Measurements from ENCODE around the gene RNF217.

The RNF217 gene

GRCh38 chr6:124999105-124999764 lies 37.0 kb downstream of the RNF217 start:
- Mint-ChIP-seq H3K9me3 (no peaks in the 10 kb centered on the region), H3K27ac (peak overlapping the region in 2 of 3 experiments; percentile 6 to 30), H3K4me1 (peaks cover 45% of the 10 kb centered on the region), H3K27me3 (ENCODE audit: low read depth) (no peaks in the 10 kb centered on the region), H3K4me3 (peak overlapping the region in 1 of 3 experiments; percentile 3), H3K36me3 (ENCODE audit: low read depth) (peaks cover 15% of the 10 kb centered on the region)
- TF ChIP-seq CTCF (IDR thresholded peaks at IDR 0.05; ENCODE audit: unreplicated experiment in 3 of 3), result no peak

DNA sequence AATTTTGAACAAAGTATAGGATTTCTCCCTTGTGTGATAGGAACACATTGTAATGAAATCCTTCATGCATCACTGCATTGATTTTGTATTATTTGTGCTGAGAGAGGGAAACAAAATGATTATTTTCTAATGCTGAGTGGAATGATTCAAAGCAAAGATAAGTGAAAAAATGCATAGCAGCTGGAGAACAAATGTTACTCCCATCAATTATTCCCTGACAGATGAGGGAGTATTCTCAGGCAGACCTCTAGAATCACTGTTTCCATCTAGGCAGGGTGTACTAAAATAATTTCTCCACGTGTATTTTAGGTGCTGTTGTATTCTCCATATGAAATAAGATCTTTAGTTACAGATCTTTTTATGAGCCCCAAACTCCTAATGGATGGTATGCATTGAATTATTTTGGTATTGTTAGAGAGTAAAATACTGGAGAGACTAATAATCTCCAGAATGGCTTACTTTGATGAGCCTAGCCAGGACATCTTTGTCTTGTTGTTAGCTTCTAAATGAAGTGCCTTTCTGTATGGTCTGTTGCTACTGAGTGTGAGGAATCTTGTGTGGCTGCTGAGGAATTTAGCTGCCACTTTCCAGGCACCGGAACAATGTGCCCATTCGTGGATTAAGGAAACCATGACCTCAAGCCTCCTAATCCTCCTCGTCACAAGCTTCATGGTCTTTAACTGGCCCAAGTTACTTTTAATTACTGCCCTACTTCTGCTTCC lies 39.6 kb downstream of the RNF217 start:
- Mint-ChIP-seq H3K4me1 (peaks cover 45% of the 10 kb centered on the region), H3K9me3 (no peaks in the 10 kb centered on the region), H3K4me3 (peak overlapping the region; percentile 41 to 74 (median 66)), H3K27ac (peak overlapping the region; percentile 70 to 85 (median 75)), H3K36me3 (ENCODE audit: low read depth) (peaks cover 29% of the 10 kb centered on the region), H3K27me3 (ENCODE audit: low read depth) (no peaks in the 10 kb centered on the region)
- no peak for TF ChIP-seq CTCF (IDR thresholded peaks at IDR 0.05; ENCODE audit: unreplicated experiment in 3 of 3)

- H3K27me3 Mint-ChIP-seq (ENCODE audit: low read depth), result no peaks in the 10 kb centered on the region
- H3K36me3 Mint-ChIP-seq (ENCODE audit: low read depth), result peaks cover 30% of the 10 kb centered on the region
- no peak for TF ChIP-seq CTCF (IDR thresholded peaks at IDR 0.05; ENCODE audit: unreplicated experiment in 3 of 3)
- H3K9me3 Mint-ChIP-seq, result no peaks in the 10 kb centered on the region
- H3K27ac Mint-ChIP-seq, result peak overlapping the region; percentile 70 to 85 (median 75)
- peaks cover 40% of the 10 kb centered on the region for H3K4me1 Mint-ChIP-seq
- peak overlapping the region; percentile 41 to 74 (median 66) for H3K4me3 Mint-ChIP-seq
These were observed 40.1 kb downstream of the RNF217 start for GRCh38 chr6:125002406-125002741.

GRCh38 chr6:125003070-125003469 lies 40.8 kb downstream of the RNF217 start:
- Mint-ChIP-seq H3K36me3 (ENCODE audit: low read depth) (peaks cover 26% of the 10 kb centered on the region), H3K4me1 (peaks cover 33% of the 10 kb centered on the region), H3K4me3 (peak overlapping the region in 1 of 3 experiments; percentile 5), H3K9me3 (peaks cover 3% of the 10 kb centered on the region), H3K27ac (peak overlapping the region; percentile 70 to 85 (median 75)), H3K27me3 (ENCODE audit: low read depth) (no peaks in the 10 kb centered on the region)
- TF ChIP-seq CTCF (IDR thresholded peaks at IDR 0.05; ENCODE audit: unreplicated experiment in 3 of 3), result no peak

GRCh38 chr6:125004198-125004597 lies 42.0 kb downstream of the RNF217 start:
- TF ChIP-seq CTCF (IDR thresholded peaks at IDR 0.05; ENCODE audit: unreplicated experiment in 3 of 3), result no peak
- no peak overlapping the region for H3K4me3 Mint-ChIP-seq

More at GRCh38 chr6:125004198-125004597, 42.0 kb downstream of the RNF217 start:
- Mint-ChIP-seq H3K36me3 (ENCODE audit: low read depth) (peaks cover 24% of the 10 kb centered on the region), H3K27ac (no peak overlapping the region), H3K4me1 (peaks cover 39% of the 10 kb centered on the region), H3K27me3 (ENCODE audit: low read depth) (no peaks in the 10 kb centered on the region), H3K9me3 (peaks cover 3% of the 10 kb centered on the region)
